ENCODE data around the gene CMIP.
"Not testable (repeated sequence)": the region's sequence is repeated elsewhere in the genome, so short reads cannot be mapped to it uniquely, and the experiment has no call there.

Gene CMIP

DNA sequence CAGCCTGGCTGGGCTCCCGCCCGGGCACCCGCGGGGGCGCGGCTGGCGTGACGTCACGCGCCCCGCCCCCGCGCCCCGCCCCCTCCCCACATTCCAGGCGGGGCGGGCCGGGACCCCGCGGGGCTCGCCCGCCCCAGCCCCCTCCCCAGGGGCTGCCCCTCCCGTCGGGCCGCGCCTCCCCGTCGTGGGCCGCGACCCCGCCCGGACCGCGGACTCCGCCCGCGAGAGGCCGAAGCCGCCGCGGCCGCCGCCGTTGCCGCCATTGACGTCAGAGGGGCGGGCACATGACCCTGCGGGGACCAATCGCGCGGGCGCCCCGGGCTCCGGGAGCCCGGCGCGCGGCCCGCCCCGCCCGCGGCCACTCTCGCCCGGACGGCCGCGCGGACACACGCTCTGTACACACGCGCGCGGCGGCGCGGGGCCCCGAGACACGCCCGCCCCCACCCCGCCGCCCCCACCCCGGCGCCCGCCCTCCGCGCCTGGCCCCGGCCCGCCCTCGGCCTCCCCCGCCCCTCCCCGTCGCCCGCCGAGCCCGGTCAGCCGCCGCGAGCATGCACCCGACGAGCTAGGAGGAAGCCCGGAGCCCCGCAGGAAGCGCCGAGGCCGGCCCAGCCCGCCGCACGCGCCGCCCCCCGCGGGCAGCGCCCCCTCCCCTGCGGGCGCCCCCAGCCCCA is at the start of gene CMIP:
Gene CMIP, plus strand, starts transcription at position 361 of the 674 bp plus-strand sequence.
- no peak for DNase-seq (ENCODE audit: low read depth)

DNA sequence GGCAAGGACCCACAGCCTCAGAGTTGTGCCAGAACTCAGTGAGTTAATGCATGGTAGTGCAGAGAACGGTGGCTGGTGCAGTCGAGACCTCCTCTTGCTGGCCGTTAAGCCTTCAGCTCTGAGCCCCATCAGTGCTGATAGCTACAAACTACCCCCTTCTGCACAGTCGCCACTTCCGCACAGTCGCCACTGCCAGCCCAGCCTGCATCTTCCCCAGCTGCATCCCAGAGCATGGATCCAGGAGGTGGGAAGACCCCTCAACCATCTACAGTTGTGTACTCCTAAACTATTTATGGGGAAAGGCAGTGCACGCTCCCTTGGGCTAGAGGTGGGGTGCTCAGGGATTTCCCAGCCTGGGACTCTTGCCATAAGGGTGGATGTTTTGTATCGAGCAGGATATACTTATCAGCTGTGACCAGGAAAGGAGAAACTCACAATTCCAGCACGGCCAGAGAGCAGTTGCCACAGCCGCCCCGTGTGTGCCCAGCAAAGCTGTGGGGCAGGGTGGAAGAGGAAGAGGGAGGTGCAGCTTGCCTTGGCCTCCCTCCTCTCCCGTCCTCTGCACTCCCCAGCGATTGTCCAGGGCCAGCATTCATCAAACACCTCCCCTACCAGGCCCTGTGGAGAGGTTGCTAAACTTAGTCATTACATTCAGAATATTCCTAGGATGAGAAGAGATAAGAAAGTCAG is 49.5 kb upstream of the CMIP start:
- no peak for DNase-seq (ENCODE audit: low read depth)

DNA sequence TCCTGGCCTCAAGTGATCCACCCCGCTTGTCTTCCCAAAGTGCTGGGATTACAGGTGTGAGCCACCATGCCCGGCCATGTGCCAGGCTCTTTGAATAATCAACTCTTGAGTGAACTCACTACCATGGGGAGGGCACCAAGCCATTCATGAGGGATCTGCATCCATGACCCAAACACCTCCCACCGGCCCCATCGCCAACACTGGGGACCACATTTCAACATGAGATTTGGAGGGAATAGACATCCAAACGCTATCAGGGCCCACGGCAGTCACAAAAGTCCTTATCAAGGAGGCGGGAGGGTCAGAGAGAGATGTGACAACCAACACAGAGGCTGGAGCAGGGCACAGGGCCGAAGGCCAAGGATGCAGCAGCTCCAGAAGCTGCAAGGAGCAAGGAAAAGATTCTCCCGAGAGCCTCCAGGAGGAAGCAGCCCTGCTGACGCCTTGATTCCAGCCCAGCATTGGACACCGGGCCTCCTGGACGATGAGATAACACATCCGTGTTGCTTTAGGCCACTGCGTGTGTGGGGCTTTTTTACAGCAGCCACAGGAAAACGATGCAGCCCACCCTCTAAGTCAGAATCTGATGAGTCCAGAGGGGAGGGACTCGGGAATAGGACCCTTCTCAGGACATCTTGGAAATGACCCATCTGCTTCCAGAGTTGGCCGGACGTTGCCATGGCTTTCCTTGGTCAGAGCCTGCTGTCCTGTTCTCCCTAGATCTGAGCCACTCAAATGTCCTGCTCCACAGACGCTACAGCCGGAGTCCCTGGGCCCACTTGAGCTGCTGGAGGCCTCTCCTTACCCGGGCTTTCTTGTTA is 47.3 kb upstream of the CMIP start:
- no peak for DNase-seq (ENCODE audit: low read depth)

DNA sequence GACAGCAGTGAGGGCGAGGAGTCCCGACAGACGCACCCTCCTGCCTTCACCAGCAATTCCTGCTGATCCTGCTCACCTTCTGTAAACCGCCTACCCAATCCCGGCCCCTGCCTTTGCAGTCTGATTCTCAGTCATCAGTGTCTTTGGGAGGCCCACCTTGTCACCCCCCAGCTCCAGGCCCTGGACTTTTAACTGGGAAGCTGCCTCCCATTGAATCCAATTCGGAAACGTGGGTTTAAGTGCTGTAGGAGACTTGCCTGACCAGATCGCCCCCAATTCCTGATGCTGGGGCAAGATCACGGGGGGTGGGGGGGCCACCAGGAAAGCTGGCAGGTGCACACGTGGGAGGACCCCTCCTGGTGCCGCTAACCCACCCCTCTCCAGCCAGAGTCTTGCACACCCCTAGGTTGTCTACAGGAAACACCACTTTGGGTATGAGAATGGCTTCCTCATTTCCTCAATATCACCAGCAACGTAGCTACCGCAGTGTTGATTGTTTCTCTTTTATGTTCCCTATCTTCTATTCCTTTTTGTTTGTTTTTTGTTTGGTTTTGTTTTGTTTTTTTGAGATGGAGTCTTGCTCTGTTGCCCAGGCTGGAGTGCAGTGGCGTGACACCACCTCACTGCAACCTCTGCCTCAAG is 46.6 kb upstream of the CMIP start:
- DNase-seq (ENCODE audit: low read depth), result no peak

DNA sequence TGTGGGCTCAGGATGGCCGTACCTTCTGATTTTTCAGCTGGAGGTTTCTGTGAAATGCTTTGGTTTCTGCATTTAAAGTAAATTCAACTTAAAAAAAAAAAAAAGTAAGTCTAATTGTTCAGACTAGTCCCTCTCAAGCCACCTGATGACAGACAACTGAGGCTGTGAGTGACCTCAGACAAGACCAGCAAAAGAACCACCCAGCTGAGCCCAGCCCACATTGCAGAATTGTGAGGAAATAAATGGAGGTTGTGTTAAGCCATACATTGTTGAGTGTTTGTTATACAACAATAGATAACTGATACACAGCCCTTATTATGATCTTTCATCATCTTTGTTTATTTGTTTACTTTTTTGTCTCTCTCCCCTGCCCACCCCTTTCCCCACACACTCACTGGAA is 44.7 kb upstream of the CMIP start:
- no peak for DNase-seq (ENCODE audit: low read depth)

DNA sequence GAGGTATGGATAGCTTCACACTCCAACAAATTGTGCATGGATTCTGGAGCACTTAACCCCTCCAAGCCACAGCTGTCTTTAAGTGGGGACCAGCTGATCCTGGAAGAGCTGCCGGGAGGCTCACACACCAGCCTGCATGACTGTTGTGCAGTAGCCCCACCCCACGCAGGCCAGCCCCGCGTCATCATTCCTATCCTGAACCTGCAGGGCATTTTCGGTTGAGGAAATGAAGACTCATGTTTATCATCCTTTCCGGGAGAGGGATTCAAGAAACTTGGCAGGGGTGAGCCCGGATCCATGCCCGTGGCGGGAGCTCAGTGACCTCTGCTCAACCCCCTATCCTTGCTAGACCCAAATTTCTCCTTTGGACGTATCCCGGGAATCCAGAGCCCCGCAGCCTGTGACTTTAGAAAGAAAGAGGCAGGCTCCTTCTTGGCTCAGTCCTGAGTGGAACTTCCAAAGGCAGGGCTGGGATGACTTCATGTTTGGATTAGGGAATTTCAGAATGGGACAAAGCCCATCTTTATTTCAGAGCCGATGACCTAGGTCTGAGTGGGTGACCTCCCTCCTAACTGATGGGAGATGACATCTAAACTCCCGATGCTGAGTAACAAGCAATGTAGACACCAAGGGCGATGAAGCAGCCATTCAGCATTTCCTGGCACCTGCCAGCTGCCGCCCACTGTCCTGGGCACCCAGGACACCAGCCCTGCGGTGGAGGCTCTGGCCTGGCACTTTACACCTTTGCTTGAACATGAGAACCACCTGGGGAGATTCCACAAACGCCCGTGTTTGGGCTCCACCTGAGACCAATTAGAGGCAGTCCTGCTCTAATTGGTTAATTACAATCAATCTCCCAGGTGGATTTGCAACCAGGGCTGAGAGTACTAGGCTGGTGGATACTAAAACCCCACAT is 43.3 kb upstream of the CMIP start:
- DNase-seq (ENCODE audit: low read depth), result no peak

DNA sequence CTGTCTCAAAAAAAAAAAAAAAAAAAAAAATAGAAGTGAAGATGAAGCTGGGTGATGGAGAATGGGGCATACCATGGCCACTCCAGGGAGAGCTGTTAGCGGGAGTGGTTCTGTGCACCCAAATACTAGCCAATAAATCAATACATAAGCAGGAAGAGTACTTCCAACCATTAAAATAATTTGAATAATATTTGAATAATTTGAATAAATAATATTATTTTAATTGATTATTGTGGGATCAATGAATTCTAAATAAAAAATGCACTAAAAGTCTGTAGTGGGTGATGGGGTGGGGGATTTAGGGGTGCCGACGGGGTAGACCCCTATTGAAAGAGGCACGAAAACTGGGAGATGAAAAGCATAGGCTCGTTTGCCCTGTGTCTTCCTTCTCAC is 41.4 kb upstream of the CMIP start:
- no peak for DNase-seq (ENCODE audit: low read depth)

DNA sequence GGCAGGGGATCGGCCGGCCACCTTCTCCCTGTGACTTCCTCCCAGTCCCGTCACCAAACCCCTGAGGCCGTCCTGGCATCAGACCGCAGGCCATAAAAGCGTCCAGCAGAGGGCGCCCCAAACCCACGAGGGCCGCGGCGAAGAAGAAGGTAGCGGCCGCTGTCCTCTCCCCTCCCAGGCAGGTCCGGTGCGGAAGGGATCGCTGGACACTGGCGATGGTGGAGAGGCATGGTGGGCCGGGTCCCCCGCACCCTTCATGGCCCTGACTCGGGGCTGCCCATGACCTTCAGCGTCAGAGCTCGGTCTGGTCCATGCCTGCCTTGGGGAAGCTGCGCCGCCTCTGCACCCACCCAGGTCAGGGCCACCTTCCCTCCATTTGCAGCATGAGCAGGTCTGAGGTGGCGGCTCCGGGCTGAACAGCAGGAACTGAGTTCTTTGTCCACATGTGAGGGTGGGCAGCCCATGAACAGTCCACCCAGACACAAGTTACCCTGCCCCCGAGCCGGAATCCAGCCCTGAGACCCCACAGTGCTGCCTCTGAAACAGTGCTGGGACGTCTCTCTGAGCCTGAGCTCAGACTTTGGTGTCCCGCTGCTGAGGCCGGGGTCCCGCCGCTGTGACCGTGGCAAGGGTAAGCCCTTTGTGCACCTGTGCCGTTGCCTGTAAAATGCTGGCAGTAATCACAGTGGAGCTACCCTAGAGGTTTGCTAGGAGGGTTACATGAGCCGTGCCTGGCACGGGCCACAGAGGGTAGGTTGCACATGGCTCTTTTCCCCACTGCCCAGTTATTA is 40.8 kb upstream of the CMIP start:
- DNase-seq (ENCODE audit: low read depth), result no peak

DNA sequence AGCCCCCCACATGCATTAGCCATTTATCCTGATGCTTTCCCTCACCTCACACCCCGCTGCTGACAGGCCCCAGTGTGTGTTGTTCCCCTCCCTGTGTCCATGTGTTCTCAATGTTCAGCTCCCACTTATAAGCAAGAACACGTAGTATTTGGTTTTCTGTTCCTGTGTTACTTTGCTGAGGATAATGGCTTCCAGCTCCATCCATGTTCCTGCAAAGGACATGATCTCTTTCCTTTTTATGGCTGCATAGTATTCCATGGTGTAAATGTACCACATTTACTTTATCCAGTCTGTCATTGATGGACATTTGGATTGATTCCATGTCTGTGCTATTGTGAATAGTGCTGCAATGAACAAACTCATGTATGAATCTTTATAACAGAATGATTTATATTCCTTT is 39.6 kb upstream of the CMIP start:
- not testable (repeated sequence) for DNase-seq (ENCODE audit: low read depth)

DNA sequence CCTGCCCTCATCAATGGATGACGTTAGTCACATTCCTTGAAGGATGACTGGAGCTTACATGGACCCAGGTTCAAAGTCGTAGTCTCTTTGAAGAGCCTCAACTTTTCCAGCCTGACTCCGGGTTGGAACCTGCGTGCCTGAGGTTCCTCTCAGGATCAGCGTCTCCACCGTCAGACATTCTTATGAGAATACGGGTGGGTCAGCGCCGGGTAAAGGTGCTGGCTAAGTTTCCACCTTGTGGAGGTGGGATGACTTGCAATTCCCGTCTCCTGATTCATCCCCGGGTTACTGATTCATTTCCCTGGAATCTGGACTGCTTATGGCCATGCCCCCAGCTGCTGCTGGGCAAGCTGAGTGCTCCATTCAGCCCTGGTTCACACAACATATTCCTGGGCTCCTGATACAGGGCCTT is 38.9 kb upstream of the CMIP start:
- peak; percentile 58 for DNase-seq (ENCODE audit: low read depth)

DNA sequence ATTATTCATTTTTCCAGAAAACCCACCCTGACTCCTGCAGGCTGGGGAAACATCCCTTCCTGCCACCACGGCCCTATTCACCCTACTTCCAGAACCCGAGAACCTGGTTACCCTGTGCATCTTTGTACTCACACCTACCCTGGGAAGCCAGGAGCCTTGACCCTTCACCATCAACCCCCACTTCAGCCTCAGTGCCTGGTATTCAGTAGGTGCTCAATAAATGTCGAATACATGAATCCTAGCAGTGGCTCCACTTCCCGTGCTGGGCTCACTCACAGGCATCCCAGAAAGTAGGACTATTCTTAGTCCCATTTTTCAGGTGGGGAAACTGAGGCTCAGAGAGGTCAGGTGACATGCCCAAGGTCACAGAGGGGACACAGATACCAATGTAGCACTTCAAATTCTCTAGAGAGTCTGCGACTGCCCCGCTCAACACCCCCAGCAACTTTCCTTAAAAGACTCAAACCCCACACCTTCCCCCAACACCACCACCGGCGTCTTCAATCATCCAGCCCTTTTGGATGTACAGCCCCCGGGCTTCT is 36.1 kb upstream of the CMIP start:
- no peak for DNase-seq (ENCODE audit: low read depth)

DNA sequence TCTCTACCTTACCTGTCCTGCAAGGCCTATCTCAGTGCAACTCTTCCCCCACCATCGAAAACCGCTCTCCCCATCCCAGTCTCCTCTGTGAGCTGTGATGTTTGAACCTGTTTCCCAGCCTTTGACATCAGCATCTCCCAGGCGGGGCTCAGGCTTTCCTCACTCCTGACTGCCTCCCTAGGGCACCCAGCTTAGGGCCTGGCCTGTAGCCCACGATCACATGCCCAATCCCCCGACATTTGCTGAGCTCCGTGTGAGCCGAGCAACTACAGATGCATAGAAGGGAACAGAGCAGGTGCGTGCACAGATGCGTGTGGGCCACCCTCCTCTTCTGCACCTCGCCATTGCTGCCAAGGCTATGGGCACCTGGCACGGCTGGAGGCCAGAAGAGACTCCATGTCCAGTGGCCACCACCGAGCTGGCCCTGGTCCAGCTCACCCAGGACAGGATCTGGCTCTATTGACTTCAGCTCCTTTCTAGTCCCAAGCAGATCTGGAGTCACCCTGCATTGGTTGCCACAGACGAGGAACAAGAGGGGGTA is 35.5 kb upstream of the CMIP start:
- no peak for DNase-seq (ENCODE audit: low read depth)

DNA sequence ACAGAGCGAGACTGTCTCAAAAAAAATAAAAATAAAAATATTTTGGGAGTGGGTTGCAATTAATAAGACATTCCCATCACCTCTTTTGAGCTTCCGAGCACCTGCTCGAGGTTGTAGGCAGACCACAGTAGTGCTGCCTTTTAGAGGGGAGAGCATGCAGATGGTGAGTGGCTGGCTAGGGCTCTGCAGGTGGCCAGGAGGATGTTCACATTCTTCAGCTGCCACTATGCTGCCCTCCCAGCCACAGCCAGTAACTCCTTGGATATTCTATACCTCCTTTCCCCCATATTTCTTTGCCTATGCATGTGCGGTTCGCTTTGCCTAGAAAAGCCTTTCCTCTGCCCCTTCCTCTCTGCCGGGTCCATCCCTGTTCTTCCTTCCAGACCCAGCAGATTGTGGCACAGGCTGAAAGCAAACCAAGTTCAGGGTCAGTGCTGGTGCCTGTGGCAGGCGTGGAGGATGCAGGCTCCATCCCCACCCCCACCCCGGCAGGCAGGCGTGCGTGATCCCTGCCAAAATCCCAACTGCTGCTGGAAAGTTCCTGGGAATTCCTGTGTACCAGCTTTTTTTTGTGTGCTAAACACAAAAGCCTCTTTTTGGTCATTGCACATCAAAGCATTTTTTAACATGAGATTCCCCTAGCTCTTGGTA is 33.8 kb upstream of the CMIP start:
- DNase-seq (ENCODE audit: low read depth), result no peak

DNA sequence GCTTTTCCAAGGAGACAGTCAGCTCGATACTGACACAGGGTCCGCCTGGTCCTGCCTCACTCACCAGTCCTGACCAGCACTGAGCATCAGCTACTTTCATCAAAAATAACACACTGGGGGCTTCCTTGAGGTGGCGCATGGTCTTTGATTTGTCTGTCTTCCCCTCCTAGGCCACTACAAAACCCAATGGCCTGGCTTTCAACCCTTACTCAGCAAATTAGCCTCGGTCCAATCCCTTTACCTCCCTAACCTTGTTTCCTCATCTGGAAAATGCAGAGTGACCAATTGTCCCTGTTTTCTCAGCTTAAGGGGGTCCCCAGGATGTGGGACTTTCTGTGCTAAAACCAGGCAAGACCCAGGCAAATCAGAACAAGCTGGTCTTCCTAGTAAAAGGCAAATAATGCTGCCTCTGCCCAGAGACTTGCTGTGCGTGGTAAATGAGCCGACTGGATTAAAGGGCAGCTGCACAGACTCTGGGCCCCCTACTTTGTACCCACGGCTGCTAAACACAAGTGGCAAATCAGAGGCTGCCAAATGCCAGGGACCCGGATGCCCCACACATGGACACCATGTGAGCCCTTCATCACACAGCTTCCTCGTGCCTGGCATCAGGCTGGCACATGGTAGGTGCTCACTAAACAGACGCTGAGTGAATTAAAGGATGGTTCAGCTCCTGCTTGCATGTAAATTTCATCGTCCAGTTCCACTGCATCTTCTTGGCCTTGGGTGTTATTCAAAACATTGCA is 31.2 kb upstream of the CMIP start:
- no peak for DNase-seq (ENCODE audit: low read depth)

DNA sequence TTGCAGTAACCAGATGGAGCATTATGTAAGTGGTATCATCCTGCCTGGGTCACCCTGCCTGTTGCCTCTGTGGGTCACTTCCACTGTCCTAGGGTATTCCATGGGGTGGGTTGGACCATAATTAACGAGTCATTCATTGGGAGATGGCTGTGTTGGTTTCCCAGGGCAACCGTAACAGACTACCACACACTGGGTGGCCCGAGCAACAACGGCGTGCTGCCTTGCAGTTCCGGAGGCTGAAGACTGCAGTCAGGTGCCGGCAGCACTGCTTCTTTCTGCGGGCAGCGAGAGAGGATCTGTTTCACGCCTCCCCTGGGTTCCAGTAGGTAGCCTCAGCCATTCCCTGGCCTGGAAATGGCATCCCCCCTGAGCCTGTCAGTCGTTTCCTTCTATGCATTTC is 28.9 kb upstream of the CMIP start:
- DNase-seq (ENCODE audit: low read depth), result no peak

DNA sequence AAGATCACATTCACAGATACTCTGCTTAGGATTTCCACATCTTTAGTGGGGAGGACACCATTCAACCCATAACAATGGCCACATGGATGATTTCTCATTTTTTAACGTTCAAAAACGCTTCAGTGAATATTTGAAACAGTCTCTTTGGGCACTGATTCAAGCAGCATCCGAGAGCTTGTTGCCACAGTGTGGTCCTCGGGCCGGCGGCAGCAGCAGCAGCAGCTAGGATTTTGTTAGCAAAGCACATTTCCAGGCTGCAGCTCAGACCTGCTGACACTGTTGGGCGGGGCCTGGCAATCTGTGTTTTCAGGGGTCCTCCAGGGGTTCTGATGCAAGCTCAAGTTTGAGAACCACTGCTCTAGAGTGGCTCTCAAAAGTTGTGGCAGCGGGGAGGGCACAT is 27.9 kb upstream of the CMIP start:
- no peak for DNase-seq (ENCODE audit: low read depth)

DNA sequence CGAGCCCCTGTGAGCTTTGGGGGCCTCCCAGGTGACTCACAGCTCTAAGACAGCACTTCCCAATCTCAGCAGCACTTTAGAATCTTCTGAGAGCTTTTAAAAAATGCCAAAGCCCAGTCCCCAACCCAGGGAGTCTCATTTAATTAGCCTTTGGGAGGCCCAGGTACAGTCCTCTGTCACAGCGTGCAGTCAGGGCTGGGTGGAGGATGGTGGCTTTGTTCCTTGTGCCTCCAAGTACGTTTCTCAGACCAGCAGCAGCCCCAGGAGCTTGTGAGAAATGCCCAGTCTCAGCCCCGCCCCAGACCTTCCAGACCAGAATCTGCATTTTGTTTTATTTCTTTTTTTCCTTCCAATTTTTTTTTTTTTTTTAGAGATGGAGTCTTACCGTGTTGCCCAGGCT is 27.4 kb upstream of the CMIP start:
- no peak for DNase-seq (ENCODE audit: low read depth)

DNA sequence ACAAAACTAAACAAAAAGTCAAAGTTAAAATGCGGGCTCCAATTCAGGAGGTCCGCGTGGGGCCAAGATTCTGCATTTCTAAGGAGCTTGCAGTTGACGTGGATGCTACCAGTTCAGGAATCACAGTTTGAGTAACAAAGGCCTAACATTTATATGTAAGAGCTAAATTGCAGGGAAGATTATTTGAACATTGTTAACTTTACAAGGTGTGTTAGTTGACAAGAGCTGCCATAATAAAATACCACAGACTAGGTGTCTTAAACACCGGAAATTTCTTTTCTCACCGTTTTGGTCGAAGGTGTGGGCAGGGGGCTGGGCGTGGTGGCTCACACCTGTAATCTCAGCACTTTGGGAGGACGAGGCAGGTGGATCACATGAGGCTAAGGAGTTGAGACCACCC is 24.8 kb upstream of the CMIP start:
- no peak for DNase-seq (ENCODE audit: low read depth)

DNA sequence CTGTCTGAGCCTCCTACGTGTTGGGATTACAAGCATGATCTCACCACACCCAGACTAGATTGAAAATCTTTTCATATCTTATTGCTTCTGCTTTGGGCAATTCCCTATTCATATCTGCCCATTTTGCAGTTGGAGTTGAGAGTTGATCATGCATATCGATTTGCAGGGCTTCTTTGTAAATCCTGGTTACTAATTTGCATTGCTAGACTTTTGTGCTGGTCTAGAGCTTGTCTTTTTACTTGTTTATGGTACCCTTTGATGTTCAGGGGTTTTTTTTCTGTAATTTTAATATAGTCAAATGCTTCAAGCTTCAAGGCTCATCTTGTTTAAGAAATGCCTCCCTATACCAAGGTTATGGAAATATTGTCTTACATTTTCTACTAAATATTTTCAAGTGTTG is 23.5 kb upstream of the CMIP start:
- no peak for DNase-seq (ENCODE audit: low read depth)

All from HS-5 (cell line).